ENCODE results near the gene CERK.
"Not testable (repeated sequence)": the region's sequence is repeated elsewhere in the genome, so short reads cannot be mapped to it uniquely, and the experiment has no call there.

Gene CERK

DNA sequence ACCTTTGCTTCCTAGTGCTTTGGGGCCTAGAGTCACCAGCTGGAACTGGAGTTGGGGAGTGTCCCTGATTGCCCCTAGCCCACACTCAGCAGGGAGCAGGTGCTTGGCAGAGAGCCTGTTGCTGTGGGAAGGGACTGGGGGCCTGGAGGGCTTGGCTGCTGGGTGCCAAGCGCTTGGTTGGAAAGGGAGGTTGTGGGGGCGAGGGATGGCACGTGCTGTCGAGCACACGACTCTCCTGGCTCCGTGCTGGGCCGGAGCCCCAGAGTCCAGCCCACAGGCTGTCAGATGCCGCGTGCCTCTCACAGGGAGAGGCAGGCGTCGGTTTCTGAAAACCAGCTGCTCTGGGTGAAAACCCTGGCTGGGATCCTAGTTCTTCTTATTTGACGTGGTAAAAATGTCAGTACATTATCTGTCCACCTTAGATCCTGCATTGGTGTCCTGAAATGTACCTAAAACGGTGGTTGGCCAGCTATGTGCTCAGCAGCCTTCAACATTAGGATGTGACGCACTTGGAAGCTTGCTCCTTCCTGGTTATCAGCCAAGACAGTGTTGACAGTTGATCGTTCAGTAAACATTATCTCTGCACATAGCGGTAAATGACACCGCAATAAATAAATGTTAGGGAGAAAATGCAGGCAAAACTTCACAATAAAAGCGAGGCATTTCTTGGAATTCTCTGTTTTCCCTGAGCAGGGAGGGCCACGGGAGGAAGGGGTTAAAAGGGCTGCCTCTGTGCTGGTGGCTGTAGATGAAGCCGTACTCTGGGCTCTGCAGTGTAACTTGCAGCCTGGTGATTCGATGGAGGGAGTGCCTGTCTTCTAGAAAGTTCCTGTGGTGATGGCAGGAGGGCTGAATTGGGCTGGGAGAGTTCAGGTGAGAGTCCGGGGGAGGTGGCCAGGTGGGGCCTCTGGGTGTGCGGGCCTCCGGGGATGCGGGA is 88.6 kb downstream of the CERK start:
- no peak for DNase-seq (ENCODE audit: low read depth, low spot score)
- H3K36me3 ChIP-seq (ENCODE audit: control insufficient read depth, insufficient read depth, low read length): no peaks in the 10 kb centered on the region
- H3K4me3 ChIP-seq (ENCODE audit: low read length): no peak overlapping the region
- no peaks in the 10 kb centered on the region for H3K9me3 ChIP-seq (ENCODE audit: control insufficient read depth, insufficient read depth, low read length)
- H3K27ac ChIP-seq (ENCODE audit: low read length): no peak overlapping the region
- no peaks in the 10 kb centered on the region; the same call in 1 of the 2 replicates for H3K4me1 ChIP-seq (ENCODE audit: control insufficient read depth, insufficient read depth, low read length)
- no peaks in the 10 kb centered on the region for H3K27me3 ChIP-seq (ENCODE audit: control insufficient read depth, insufficient read depth, low read length)
- WGBS (ENCODE audit: insufficient coverage, insufficient read length): no CpG with 5 or more reads among the region's 25 CpGs

DNA sequence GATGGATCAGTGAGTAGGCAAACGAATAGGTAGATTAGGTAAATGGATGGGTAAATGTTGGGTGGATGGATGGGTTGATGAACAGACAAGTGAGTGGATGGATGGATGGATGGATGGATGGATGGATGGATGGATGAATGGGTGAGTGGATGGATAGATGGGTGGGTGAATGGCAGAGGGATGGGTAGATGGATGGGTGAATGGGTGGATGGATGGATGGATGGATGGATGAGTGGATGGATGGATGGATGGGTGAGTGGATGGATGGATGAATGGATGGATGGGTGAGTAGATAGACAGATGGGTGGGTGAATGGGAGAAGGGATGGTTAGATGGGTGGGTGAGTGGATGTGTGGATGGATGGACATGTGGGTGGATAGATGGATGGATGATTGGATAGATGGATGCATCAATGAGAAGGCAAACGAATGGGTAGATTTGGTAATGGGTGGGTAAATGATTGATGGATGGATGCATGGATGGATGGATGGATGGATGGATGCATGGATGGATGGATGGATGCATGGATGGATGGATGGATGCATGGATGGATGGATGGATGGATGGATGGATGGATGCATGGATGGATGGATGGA is 89.7 kb downstream of the CERK start:
- DNase-seq (ENCODE audit: low read depth, low spot score); H3K4me3 ChIP-seq (ENCODE audit: low read length); H3K36me3 ChIP-seq (ENCODE audit: control insufficient read depth, insufficient read depth, low read length); H3K27ac ChIP-seq (ENCODE audit: low read length); H3K4me1 ChIP-seq (ENCODE audit: control insufficient read depth, insufficient read depth, low read length); H3K9me3 ChIP-seq (ENCODE audit: control insufficient read depth, insufficient read depth, low read length); H3K27me3 ChIP-seq (ENCODE audit: control insufficient read depth, insufficient read depth, low read length): not testable (repeated sequence)
- WGBS (ENCODE audit: insufficient coverage, insufficient read length): 100% methylated on average over 1 of the region's 2 CpGs

DNA sequence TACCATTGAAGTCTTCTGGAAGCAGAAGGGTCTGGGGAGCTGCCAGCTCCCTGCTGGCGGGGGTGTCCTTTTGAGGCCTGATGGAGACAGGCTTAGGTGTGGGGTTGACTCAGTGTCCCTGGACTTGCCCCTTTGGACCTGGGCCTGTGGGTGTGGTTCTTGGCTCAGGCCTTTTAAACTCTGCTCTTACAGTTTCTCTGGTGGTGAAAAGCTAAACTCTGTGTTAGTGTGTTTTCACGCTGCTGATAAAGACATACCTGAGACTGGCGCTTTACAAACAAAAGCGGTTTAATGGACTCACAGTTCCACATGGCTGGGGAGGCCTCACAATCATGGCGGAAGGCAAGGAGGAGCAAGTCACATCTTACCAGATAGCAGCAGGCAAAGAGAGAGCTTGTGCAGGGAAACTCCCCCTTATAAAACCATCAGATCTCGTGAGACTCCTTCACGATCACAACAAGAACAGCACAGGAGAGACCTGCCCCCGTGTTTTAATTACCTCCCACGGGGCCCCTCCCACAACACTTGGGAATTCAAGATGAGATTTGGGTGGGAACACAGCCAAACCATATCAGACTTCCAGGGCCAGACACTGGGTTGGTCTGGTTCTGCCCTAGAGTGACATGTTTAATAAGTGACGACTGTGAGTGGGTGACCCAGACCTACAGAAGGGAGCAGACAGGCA is 91.4 kb downstream of the CERK start:
- Histone ChIP-seq H3K27ac (ENCODE audit: low read length) (no peak overlapping the region), H3K27me3 (ENCODE audit: control insufficient read depth, insufficient read depth, low read length) (no peaks in the 10 kb centered on the region), H3K9me3 (ENCODE audit: control insufficient read depth, insufficient read depth, low read length) (no peaks in the 10 kb centered on the region), H3K4me3 (ENCODE audit: low read length) (no peak overlapping the region), H3K36me3 (ENCODE audit: control insufficient read depth, insufficient read depth, low read length) (no peaks in the 10 kb centered on the region), H3K4me1 (ENCODE audit: control insufficient read depth, insufficient read depth, low read length) (no peaks in the 10 kb centered on the region; the same call in 1 of the 2 replicates)
- DNase-seq (ENCODE audit: low read depth, low spot score): no peak
- WGBS (ENCODE audit: insufficient coverage, insufficient read length): no CpG with 5 or more reads among the region's 10 CpGs

DNA sequence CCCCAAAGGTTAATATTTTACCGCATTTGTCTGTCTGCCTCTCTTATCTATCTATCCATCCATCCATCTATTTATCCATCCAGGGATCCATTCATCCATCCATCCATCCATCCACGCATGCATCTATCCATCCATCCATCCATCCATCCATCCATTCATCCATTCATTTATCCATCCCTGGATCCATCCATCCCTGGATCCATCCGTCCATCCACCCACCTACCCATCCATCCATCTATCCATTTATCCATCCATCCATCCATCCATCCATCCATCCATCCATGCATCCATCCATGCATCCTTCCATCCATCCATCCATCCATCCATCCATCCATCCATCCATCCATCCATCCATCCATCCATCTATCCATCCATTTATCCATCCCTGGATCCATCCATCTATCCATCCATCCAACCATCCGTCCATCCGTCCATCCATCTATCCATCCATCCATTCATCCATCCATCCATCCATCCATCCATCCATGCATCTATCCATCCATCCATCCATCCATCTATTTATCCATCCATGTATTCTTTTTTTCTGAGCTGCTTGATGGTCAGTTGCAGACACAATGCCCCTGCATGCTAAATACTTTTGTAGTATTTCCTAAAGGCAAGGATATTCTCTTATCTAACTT is 95.1 kb downstream of the CERK start:
- H3K27ac ChIP-seq (ENCODE audit: low read length); H3K9me3 ChIP-seq (ENCODE audit: control insufficient read depth, insufficient read depth, low read length): not testable (repeated sequence)
- 100% methylated on average over 2 of the region's 5 CpGs for WGBS (ENCODE audit: insufficient coverage, insufficient read length)

DNA sequence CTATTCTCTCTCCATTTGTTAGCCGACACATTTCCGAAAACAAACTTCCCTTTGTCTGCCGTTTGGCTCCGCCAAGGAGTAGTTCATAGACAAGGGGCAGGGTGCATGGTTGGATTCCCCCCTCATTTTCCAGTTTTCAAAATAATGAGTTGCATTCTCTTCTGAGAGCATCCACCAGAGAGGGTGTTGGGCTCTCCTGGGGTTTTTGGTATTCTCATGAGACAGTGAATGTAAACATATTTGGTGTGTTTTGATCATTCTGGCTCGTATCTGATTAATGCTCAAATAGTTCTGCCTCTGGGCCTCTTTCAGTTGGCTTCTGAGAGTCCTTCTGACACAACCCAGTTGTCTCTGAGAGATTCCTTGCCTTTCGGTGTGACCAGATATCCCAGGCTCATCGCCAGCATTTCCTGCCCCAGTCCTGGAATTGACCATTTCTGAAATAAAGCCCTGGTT is 96.2 kb downstream of the CERK start:
- H3K27me3 ChIP-seq (ENCODE audit: control insufficient read depth, insufficient read depth, low read length): no peaks in the 10 kb centered on the region
- no peaks in the 10 kb centered on the region; the same call in 1 of the 2 replicates for H3K36me3 ChIP-seq (ENCODE audit: control insufficient read depth, insufficient read depth, low read length)
- DNase-seq (ENCODE audit: low read depth, low spot score): no peak
- no peak overlapping the region for H3K27ac ChIP-seq (ENCODE audit: low read length)
- H3K4me3 ChIP-seq (ENCODE audit: low read length): no peak overlapping the region
- H3K9me3 ChIP-seq (ENCODE audit: control insufficient read depth, insufficient read depth, low read length): no peaks in the 10 kb centered on the region
- no peaks in the 10 kb centered on the region for H3K4me1 ChIP-seq (ENCODE audit: control insufficient read depth, insufficient read depth, low read length)
- no CpG with 5 or more reads among the region's 7 CpGs for WGBS (ENCODE audit: insufficient coverage, insufficient read length)

More for the DNA sequence above, 95.1 kb downstream of the CERK start:
- H3K36me3 ChIP-seq (ENCODE audit: control insufficient read depth, insufficient read depth, low read length); H3K4me3 ChIP-seq (ENCODE audit: low read length); H3K27me3 ChIP-seq (ENCODE audit: control insufficient read depth, insufficient read depth, low read length); DNase-seq (ENCODE audit: low read depth, low spot score); H3K4me1 ChIP-seq (ENCODE audit: control insufficient read depth, insufficient read depth, low read length): not testable (repeated sequence)

DNA sequence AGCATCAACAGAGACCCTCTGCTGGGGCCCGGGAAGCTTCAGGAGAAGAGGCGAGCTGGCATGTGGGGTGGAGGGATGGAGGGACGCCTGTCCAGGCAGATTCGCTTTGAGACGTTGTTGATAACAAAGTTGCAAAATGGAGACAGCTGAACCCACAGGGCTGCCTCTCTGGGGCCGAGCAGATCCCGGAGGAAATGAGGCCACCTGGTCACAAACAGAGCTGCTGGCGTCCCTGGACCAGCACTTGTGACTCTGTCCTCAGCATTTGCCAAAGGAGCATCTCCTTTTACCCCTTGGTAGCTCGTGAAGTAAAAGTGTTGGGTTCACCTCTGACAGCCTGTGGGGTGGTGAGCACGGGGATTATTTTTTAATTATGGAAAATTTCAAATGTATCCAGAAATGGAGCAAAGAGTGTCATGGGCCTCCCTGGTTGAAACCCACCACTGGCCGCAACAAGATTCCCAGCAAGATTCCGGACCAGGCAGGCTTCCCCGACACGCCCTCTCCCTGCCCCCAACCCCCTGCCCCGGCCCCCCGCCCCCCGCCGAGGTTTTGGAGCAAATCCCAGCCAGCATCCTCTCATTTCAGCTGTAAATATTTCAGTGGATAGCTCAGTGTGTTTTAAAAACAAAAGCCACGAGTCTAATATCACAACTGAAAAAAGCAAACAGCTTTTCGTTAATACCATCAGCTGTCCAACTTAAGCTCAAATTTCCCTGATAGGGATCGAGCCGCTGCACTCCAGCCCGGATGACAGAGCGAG is 97.6 kb downstream of the CERK start:
- H3K27ac ChIP-seq (ENCODE audit: low read length): no peak overlapping the region
- no peak overlapping the region for H3K4me3 ChIP-seq (ENCODE audit: low read length)
- H3K27me3 ChIP-seq (ENCODE audit: control insufficient read depth, insufficient read depth, low read length): no peaks in the 10 kb centered on the region
- no peaks in the 10 kb centered on the region; the same call in 1 of the 2 replicates for H3K36me3 ChIP-seq (ENCODE audit: control insufficient read depth, insufficient read depth, low read length)
- DNase-seq (ENCODE audit: low read depth, low spot score): no peak
- no peaks in the 10 kb centered on the region for H3K9me3 ChIP-seq (ENCODE audit: control insufficient read depth, insufficient read depth, low read length)
- H3K4me1 ChIP-seq (ENCODE audit: control insufficient read depth, insufficient read depth, low read length): peaks cover 5% of the 10 kb centered on the region; the same call in 1 of the 2 replicates
- WGBS (ENCODE audit: insufficient coverage, insufficient read length): no CpG with 5 or more reads among the region's 24 CpGs

DNA sequence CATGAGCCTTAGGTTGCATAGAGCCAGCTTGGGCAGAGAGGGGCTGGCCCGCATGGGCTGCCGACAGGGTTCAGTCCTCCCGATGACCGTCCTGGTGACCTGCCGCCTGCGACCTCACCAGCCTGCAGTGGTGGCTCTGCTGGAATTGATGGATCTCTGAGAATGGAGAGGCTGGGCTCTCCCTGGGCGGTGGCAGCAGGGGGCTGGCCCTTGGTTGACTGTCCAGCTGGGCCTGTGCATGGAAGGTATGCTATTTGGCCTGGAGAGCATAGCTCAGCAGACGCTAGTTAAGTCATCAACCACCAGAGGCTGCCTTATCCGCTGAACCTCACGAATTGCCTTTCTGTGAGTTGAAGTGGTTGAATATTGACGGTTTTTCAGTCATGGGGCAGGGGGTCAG is 98.2 kb downstream of the CERK start:
- Histone ChIP-seq H3K4me3 (ENCODE audit: low read length) (no peak overlapping the region), H3K4me1 (ENCODE audit: control insufficient read depth, insufficient read depth, low read length) (peaks cover 5% of the 10 kb centered on the region; the same call in 1 of the 2 replicates), H3K9me3 (ENCODE audit: control insufficient read depth, insufficient read depth, low read length) (no peaks in the 10 kb centered on the region), H3K27ac (ENCODE audit: low read length) (no peak overlapping the region), H3K27me3 (ENCODE audit: control insufficient read depth, insufficient read depth, low read length) (no peaks in the 10 kb centered on the region), H3K36me3 (ENCODE audit: control insufficient read depth, insufficient read depth, low read length) (no peaks in the 10 kb centered on the region; the same call in 1 of the 2 replicates)
- no CpG with 5 or more reads among the region's 11 CpGs for WGBS (ENCODE audit: insufficient coverage, insufficient read length)
- no peak for DNase-seq (ENCODE audit: low read depth, low spot score)

DNA sequence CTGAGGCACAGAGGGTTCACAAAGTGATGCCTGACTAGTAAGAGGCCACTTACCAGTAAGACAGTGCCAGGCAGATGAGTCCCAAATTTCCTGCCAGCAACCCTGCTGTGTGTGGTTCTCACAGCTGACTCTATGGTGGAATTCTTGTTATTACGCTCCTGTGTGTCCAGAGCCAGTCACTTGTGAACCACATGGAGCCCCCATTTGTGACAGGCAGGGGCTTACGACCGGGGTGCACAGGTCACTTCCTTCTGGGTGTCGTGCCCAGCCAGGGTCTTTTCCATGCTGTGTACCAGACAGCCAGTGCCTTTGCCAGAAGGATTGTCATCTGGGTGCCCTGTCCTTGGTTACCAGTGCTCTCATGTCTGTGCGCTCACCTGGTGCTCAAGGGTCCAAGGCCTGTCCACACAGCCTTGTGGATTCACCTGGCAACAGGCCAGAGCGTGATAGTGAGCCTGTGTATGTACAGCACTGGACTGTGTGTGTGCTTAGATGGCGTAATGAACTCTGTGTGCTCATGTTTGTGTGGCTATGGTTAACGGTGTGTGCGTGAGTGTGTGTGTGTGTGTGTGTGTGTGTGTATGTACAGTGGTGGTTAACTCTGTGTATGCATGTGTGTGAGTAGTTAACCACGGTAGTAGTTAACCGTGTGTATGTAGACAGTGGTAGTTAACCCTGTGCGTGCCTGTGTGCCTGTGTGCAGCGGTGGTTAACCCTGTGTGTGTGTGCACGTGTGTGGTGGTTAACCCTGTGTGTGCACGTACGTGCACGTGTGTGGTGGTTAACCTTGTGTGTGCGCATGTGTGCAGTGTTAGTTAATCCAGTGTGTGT is 99.2 kb downstream of the CERK start:
- H3K4me1 ChIP-seq (ENCODE audit: control insufficient read depth, insufficient read depth, low read length): peaks cover 5% of the 10 kb centered on the region; the same call in 1 of the 2 replicates
- no peak overlapping the region for H3K4me3 ChIP-seq (ENCODE audit: low read length)
- WGBS (ENCODE audit: insufficient coverage, insufficient read length): no CpG with 5 or more reads among the region's 18 CpGs
- no peaks in the 10 kb centered on the region for H3K9me3 ChIP-seq (ENCODE audit: control insufficient read depth, insufficient read depth, low read length)
- no peaks in the 10 kb centered on the region; the same call in 1 of the 2 replicates for H3K36me3 ChIP-seq (ENCODE audit: control insufficient read depth, insufficient read depth, low read length)
- DNase-seq (ENCODE audit: low read depth, low spot score): no peak
- no peak overlapping the region for H3K27ac ChIP-seq (ENCODE audit: low read length)
- no peaks in the 10 kb centered on the region for H3K27me3 ChIP-seq (ENCODE audit: control insufficient read depth, insufficient read depth, low read length)

All from iPS DF 6.9 (cell line).